ENCODE results near the gene INHBC.
"Not testable (repeated sequence)": the region's sequence is repeated elsewhere in the genome, so short reads cannot be mapped to it uniquely, and the experiment has no call there.

INHBC gene

GRCh38 chr12:57488402-57489156, 54.0 kb downstream of the INHBC start:
- DNase-seq: peak; percentile 42

- DNase-seq: no peak
These were observed 54.6 kb downstream of the INHBC start for GRCh38 chr12:57489157-57489641.

- DNase-seq: no peak
These were observed 55.5 kb downstream of the INHBC start for GRCh38 chr12:57490126-57490525.

- no peak for DNase-seq
These were observed 57.1 kb downstream of the INHBC start for GRCh38 chr12:57491393-57492280.

- not testable (repeated sequence) for DNase-seq
These were observed 60.6 kb downstream of the INHBC start for GRCh38 chr12:57495051-57495701.

- no peak for DNase-seq
These were observed 62.2 kb downstream of the INHBC start for GRCh38 chr12:57496822-57497221.

- DNase-seq: no peak
These were observed 62.9 kb downstream of the INHBC start for GRCh38 chr12:57497223-57498131.

GRCh38 chr12:57498132-57498502, 63.5 kb downstream of the INHBC start:
- DNase-seq: no peak

GRCh38 chr12:57498571-57498970, 64.0 kb downstream of the INHBC start:
- no peak for DNase-seq

GRCh38 chr12:57500213-57500612, 65.6 kb downstream of the INHBC start:
- no peak for DNase-seq

Data from DMS 273 treated with DMSO at 0.1 percent for 48 hours (cell line).